SJCRH30 (cell line): ENCODE data around the gene ATP10A. TPM values are rescaled to one million over a fixed set of nuclear protein-coding genes. Genes with fewer than 3 reads are reported as not detected.

Experiments used
- DNase-seq, 2 experiments: peaks; one replicate each; pipeline ENCODE4 v3.0.0-alpha.2; 2015 to 2020
- H3K27ac ChIP-seq: fragments of 250-450 bp; sonication (Bioruptor Pico); 2 replicates; pipeline ENCODE4 v1.5.1; 2020; ENCODE audit warnings: mild to moderate bottlenecking, moderate library complexity
- H3K27me3 ChIP-seq: fragments of 250-450 bp; sonication (Bioruptor Pico); 2 replicates; pipeline ENCODE4 v1.5.1; 2020; ENCODE audit warnings: mild to moderate bottlenecking, moderate library complexity
- H3K36me3 ChIP-seq: fragments of 250-450 bp; sonication (Bioruptor Pico); 2 replicates; pipeline ENCODE4 v1.5.1; 2020; ENCODE audit warnings: mild to moderate bottlenecking, moderate library complexity
- H3K4me1 ChIP-seq: fragments of 250-450 bp; sonication (Bioruptor Pico); 2 replicates; pipeline ENCODE4 v1.5.1; 2020; ENCODE audit warnings: mild to moderate bottlenecking, moderate library complexity
- H3K4me3 ChIP-seq: fragments of 250-450 bp; sonication (Bioruptor Pico); 2 replicates; pipeline ENCODE4 v1.5.1; 2020; ENCODE audit warnings: mild to moderate bottlenecking, moderate library complexity
- H3K9me3 ChIP-seq: fragments of 250-450 bp; sonication (Bioruptor Pico); replicated peaks from 2 replicates; pipeline ENCODE4 v1.5.1; 2020; ENCODE audit warnings: mild to moderate bottlenecking, moderate library complexity
- total RNA-seq: library from RNA; depleted of rRNA; stranded (reverse); fragments of >200 nt; shearing (Covaris generic); gene quantifications from 2 replicates; pipeline ENCODE4 v1.2.3, GENCODE V29; 2014

The ATP10A gene
- total RNA-seq, 1 experiment from 2014 or later, result 1.5 TPM

GRCh38 chr15:25679964-25680685, 183.0 kb downstream of the ATP10A start:
- no peak for DNase-seq
- Histone ChIP-seq H3K36me3 (no peaks in the 10 kb centered on the region), H3K9me3 (no peaks in the 10 kb centered on the region), H3K27me3 (no peaks in the 10 kb centered on the region), H3K27ac (no peak overlapping the region), H3K4me1 (no peaks in the 10 kb centered on the region), H3K4me3 (no peak overlapping the region)

- Histone ChIP-seq H3K4me1 (no peaks in the 10 kb centered on the region), H3K4me3 (no peak overlapping the region), H3K9me3 (no peaks in the 10 kb centered on the region), H3K36me3 (no peaks in the 10 kb centered on the region), H3K27me3 (no peaks in the 10 kb centered on the region), H3K27ac (no peak overlapping the region)
- no peak for DNase-seq
These were observed 183.6 kb downstream of the ATP10A start for GRCh38 chr15:25679492-25679891.

GRCh38 chr15:25678500-25678855, 184.6 kb downstream of the ATP10A start:
- H3K27me3 ChIP-seq, result no peaks in the 10 kb centered on the region
- no peaks in the 10 kb centered on the region for H3K36me3 ChIP-seq
- DNase-seq, result no peak
- no peaks in the 10 kb centered on the region for H3K9me3 ChIP-seq
- no peak overlapping the region for H3K4me3 ChIP-seq
- no peaks in the 10 kb centered on the region for H3K4me1 ChIP-seq
- H3K27ac ChIP-seq, result no peak overlapping the region

GRCh38 chr15:25677719-25678499, 185.2 kb downstream of the ATP10A start:
- no peak for DNase-seq
- no peaks in the 10 kb centered on the region for H3K4me1 ChIP-seq
- H3K9me3 ChIP-seq, result no peaks in the 10 kb centered on the region
- H3K4me3 ChIP-seq, result no peak overlapping the region
- no peak overlapping the region for H3K27ac ChIP-seq
- H3K27me3 ChIP-seq, result no peaks in the 10 kb centered on the region
- no peaks in the 10 kb centered on the region for H3K36me3 ChIP-seq

- DNase-seq, result no peak
- Histone ChIP-seq H3K36me3 (no peaks in the 10 kb centered on the region), H3K4me1 (peaks cover 2% of the 10 kb centered on the region; the same call in 1 of the 2 replicates), H3K9me3 (no peaks in the 10 kb centered on the region), H3K27ac (no peak overlapping the region), H3K4me3 (no peak overlapping the region), H3K27me3 (no peaks in the 10 kb centered on the region)
These were observed 187.1 kb downstream of the ATP10A start for GRCh38 chr15:25676070-25676469.

- no peaks in the 10 kb centered on the region for H3K36me3 ChIP-seq
- H3K4me1 ChIP-seq, result peaks cover 9% of the 10 kb centered on the region
- H3K27me3 ChIP-seq, result no peaks in the 10 kb centered on the region
- DNase-seq, result no peak
- H3K9me3 ChIP-seq, result no peaks in the 10 kb centered on the region
- H3K4me3 ChIP-seq, result no peak overlapping the region
- no peak overlapping the region for H3K27ac ChIP-seq
These were observed 187.7 kb downstream of the ATP10A start for GRCh38 chr15:25675396-25675795.

- Histone ChIP-seq H3K27me3 (no peaks in the 10 kb centered on the region), H3K36me3 (no peaks in the 10 kb centered on the region), H3K9me3 (no peaks in the 10 kb centered on the region), H3K27ac (no peak overlapping the region), H3K4me1 (peaks cover 9% of the 10 kb centered on the region), H3K4me3 (no peak overlapping the region)
- DNase-seq, result no peak
These were observed 188.2 kb downstream of the ATP10A start for GRCh38 chr15:25674913-25675312.

GRCh38 chr15:25673972-25674371, 189.2 kb downstream of the ATP10A start:
- Histone ChIP-seq H3K4me3 (no peak overlapping the region), H3K27me3 (no peaks in the 10 kb centered on the region), H3K27ac (no peak overlapping the region), H3K9me3 (no peaks in the 10 kb centered on the region), H3K4me1 (peaks cover 13% of the 10 kb centered on the region), H3K36me3 (no peaks in the 10 kb centered on the region)
- no peak for DNase-seq

GRCh38 chr15:25673351-25673750, 189.8 kb downstream of the ATP10A start:
- DNase-seq, result no peak
- Histone ChIP-seq H3K27me3 (no peaks in the 10 kb centered on the region), H3K4me1 (peaks cover 13% of the 10 kb centered on the region), H3K4me3 (no peak overlapping the region), H3K9me3 (no peaks in the 10 kb centered on the region), H3K27ac (no peak overlapping the region), H3K36me3 (no peaks in the 10 kb centered on the region)

- H3K9me3 ChIP-seq, result no peaks in the 10 kb centered on the region
- DNase-seq, result peak; percentile 19 to 40
- peak overlapping the region; percentile 35 for H3K4me3 ChIP-seq
- peaks cover 13% of the 10 kb centered on the region for H3K4me1 ChIP-seq
- no peaks in the 10 kb centered on the region for H3K36me3 ChIP-seq
- no peaks in the 10 kb centered on the region for H3K27me3 ChIP-seq
- H3K27ac ChIP-seq, result peak overlapping the region; percentile 54
These were observed 192.0 kb downstream of the ATP10A start for GRCh38 chr15:25671132-25671531.

- Histone ChIP-seq H3K27me3 (no peaks in the 10 kb centered on the region), H3K4me1 (peaks cover 13% of the 10 kb centered on the region), H3K27ac (peak overlapping the region; percentile 54), H3K9me3 (no peaks in the 10 kb centered on the region), H3K4me3 (peak overlapping the region; percentile 35), H3K36me3 (no peaks in the 10 kb centered on the region)
- no peak for DNase-seq
These were observed 192.5 kb downstream of the ATP10A start for GRCh38 chr15:25670621-25671020.

GRCh38 chr15:25670025-25670554, 193.0 kb downstream of the ATP10A start:
- Histone ChIP-seq H3K4me3 (peak overlapping the region; percentile 35), H3K9me3 (no peaks in the 10 kb centered on the region), H3K27me3 (no peaks in the 10 kb centered on the region), H3K27ac (peak overlapping the region; percentile 54), H3K4me1 (peaks cover 13% of the 10 kb centered on the region), H3K36me3 (no peaks in the 10 kb centered on the region)
- DNase-seq, result peak; percentile 80

GRCh38 chr15:25668901-25669300, 194.2 kb downstream of the ATP10A start:
- Histone ChIP-seq H3K9me3 (no peaks in the 10 kb centered on the region), H3K27me3 (no peaks in the 10 kb centered on the region), H3K36me3 (no peaks in the 10 kb centered on the region), H3K27ac (no peak overlapping the region), H3K4me1 (peaks cover 13% of the 10 kb centered on the region), H3K4me3 (no peak overlapping the region)
- no peak for DNase-seq

GRCh38 chr15:25668236-25668795, 194.8 kb downstream of the ATP10A start:
- DNase-seq, result no peak
- H3K36me3 ChIP-seq, result no peaks in the 10 kb centered on the region
- no peaks in the 10 kb centered on the region for H3K9me3 ChIP-seq
- H3K4me1 ChIP-seq, result peaks cover 13% of the 10 kb centered on the region
- no peak overlapping the region for H3K27ac ChIP-seq
- H3K27me3 ChIP-seq, result no peaks in the 10 kb centered on the region
- H3K4me3 ChIP-seq, result no peak overlapping the region

GRCh38 chr15:25667829-25668228, 195.3 kb downstream of the ATP10A start:
- Histone ChIP-seq H3K4me3 (no peak overlapping the region), H3K27ac (no peak overlapping the region), H3K27me3 (no peaks in the 10 kb centered on the region), H3K9me3 (no peaks in the 10 kb centered on the region), H3K4me1 (peaks cover 13% of the 10 kb centered on the region), H3K36me3 (no peaks in the 10 kb centered on the region)
- no peak for DNase-seq
